Transverse colon (tissue), 4 donors: ENCODE results near the gene STEAP2.

Experiments used
- CTCF ChIP-seq, 5 experiments: fragments of 200-600 bp in 3 of 5; fragments of 450-650 bp in 2 of 5; sonication (generic) in 3 of 5; IDR thresholded peaks; 1 replicate in 2 of 5; 2 replicates in 3 of 5; pipeline ENCODE4 v1.5.1; 2016 to 2017; ENCODE audit warnings: antibody characterized with exemption in 5 of 5, inconsistent platforms in 3 of 5, mild to moderate bottlenecking in 2 of 5, moderate library complexity in 1 of 5
- EP300 ChIP-seq: sonication (generic); formaldehyde crosslinking; IDR thresholded peaks from one replicate; pipeline ENCODE4 v1.6.1; 2017; ENCODE audit warnings: antibody characterized with exemption, low read depth
- POLR2A ChIP-seq: fragments of 450-650 bp; IDR thresholded peaks from one replicate; pipeline ENCODE4 v1.6.1; 2016; ENCODE audit warnings: antibody characterized with exemption, mild to moderate bottlenecking, moderate library complexity
- POLR2AphosphoS5 ChIP-seq, 3 donors: sonication (generic); formaldehyde crosslinking; IDR thresholded peaks; one replicate each; pipeline ENCODE4 v1.6.1; 2016; ENCODE audit warnings: antibody characterized with exemption in 3 of 3

GRCh38 chr7:90225181-90225580, 13.6 kb downstream of the STEAP2 start:
- TF ChIP-seq CTCF (IDR thresholded peaks at IDR 0.05) (no peak), POLR2A (no peak), POLR2AphosphoS5 (IDR thresholded peaks at IDR 0.05) (no peak), EP300 (no peak)
